GM18511 (cell line): ENCODE measurements around the gene BOD1L2.

Experiments
- ATAC-seq: cut with Tn5 transposase; IDR thresholded peaks from one replicate; pipeline ENCODE4 v1.9.1; 2021; ENCODE audit warnings: mild to moderate bottlenecking, moderate library complexity; ENCODE audit not compliant: unreplicated experiment

The BOD1L2 gene

GRCh38 chr18:57146956-57147636 is at the start of gene BOD1L2:
BOD1L2 (plus strand) TSS chr18:57147087; CDS start chr18:57147313, 226 bp downstream.
- no peak for ATAC-seq

GRCh38 chr18:57107140-57107832 is 39.6 kb upstream of the BOD1L2 start:
- ATAC-seq = no peak

GRCh38 chr18:57110290-57110689 is 36.6 kb upstream of the BOD1L2 start:
- no peak for ATAC-seq

- no peak for ATAC-seq
These were observed 33.0 kb upstream of the BOD1L2 start for GRCh38 chr18:57113799-57114420.

GRCh38 chr18:57116598-57117132 is 30.2 kb upstream of the BOD1L2 start:
- ATAC-seq = no peak

- ATAC-seq = no peak
These were observed 25.3 kb upstream of the BOD1L2 start for GRCh38 chr18:57121542-57122112.

GRCh38 chr18:57122936-57123510 is 23.9 kb upstream of the BOD1L2 start:
- no peak for ATAC-seq

GRCh38 chr18:57125627-57126026 is 21.3 kb upstream of the BOD1L2 start:
- ATAC-seq = no peak

- no peak for ATAC-seq
These were observed 18.5 kb upstream of the BOD1L2 start for GRCh38 chr18:57128220-57128932.

GRCh38 chr18:57131101-57131500 is 15.8 kb upstream of the BOD1L2 start:
- no peak for ATAC-seq

GRCh38 chr18:57131782-57132181 is 15.1 kb upstream of the BOD1L2 start:
- no peak for ATAC-seq

- no peak for ATAC-seq
These were observed 12.2 kb upstream of the BOD1L2 start for GRCh38 chr18:57134618-57135135.

- no peak for ATAC-seq
These were observed 11.2 kb upstream of the BOD1L2 start for GRCh38 chr18:57135699-57136098.

GRCh38 chr18:57137847-57138246 is 9.0 kb upstream of the BOD1L2 start:
- no peak for ATAC-seq

GRCh38 chr18:57141208-57142129 is 5.4 kb upstream of the BOD1L2 start:
- no peak for ATAC-seq

GRCh38 chr18:57142324-57142723 is 4.6 kb upstream of the BOD1L2 start:
- ATAC-seq = no peak

- ATAC-seq = no peak
These were observed 3.6 kb upstream of the BOD1L2 start for GRCh38 chr18:57143265-57143664.

- no peak for ATAC-seq
These were observed 1.4 kb downstream of the BOD1L2 start for GRCh38 chr18:57148263-57148662.

- ATAC-seq = no peak
These were observed 2.2 kb downstream of the BOD1L2 start for GRCh38 chr18:57149051-57149450.
